Left ventricle myocardium inferior (tissue), 1 donor: ENCODE results near the gene C1orf159. TPM values are rescaled to one million over a fixed set of nuclear protein-coding genes. Genes with fewer than 3 reads are reported as not detected.

Experiments used
- DNase-seq: peaks from one replicate; pipeline ENCODE4 v3.0.0-alpha.2; 2020
- H3K27ac ChIP-seq: fragments of 200-600 bp; replicated peaks from 2 replicates; pipeline ENCODE4 v1.8.0; 2021
- H3K27me3 ChIP-seq: fragments of 200-600 bp; 2 replicates; pipeline ENCODE4 v1.8.0; 2021; ENCODE audit warnings: low read depth
- H3K36me3 ChIP-seq: fragments of 200-600 bp; 2 replicates; pipeline ENCODE4 v1.8.0; 2021
- H3K4me1 ChIP-seq: fragments of 200-600 bp; 2 replicates; pipeline ENCODE4 v1.8.0; 2021
- H3K4me3 ChIP-seq: fragments of 200-600 bp; 2 replicates; pipeline ENCODE4 v1.8.0; 2021; ENCODE audit warnings: mild to moderate bottlenecking, moderate library complexity
- H3K9me3 ChIP-seq: fragments of 200-600 bp; replicated peaks from 2 replicates; pipeline ENCODE4 v1.8.0; 2021
- CTCF ChIP-seq: fragments of 200-600 bp; IDR thresholded peaks from 2 replicates; pipeline ENCODE4 v1.8.0; 2021; ENCODE audit warnings: antibody characterized with exemption, mild to moderate bottlenecking, borderline replicate concordance
- intact Hi-C: fragments of 100-400 bp; cut with micrococcal nuclease; formaldehyde crosslinking; loops from one replicate; pipeline ENCODE4 v1.11.0; 2022
- total RNA-seq: library from RNA; stranded (reverse); fragmentation: NEBNext Ultra II Directional; extraction: Animal tissue kit (Norgen Biotek cat#: 25700); gene quantifications from one replicate; pipeline ENCODE4 v1.2.1, GENCODE V29; 2021
- donor health status: DM: no; HTN: yes; CAD: no; lungs with severe emphysema.

The C1orf159 gene
- total RNA-seq, 1 donor from 2014 or later: 3.8 TPM

- no peak for TF ChIP-seq CTCF
- Histone ChIP-seq H3K27me3 (peaks cover 92% of the 10 kb centered on the region), H3K27ac (no peak overlapping the region), H3K36me3 (no peaks in the 10 kb centered on the region), H3K4me3 (no peak overlapping the region), H3K4me1 (peaks cover 34% of the 10 kb centered on the region), H3K9me3 (no peaks in the 10 kb centered on the region)
- intact Hi-C loops: loop anchor here (10.0 kb wide), 1 partner anchor 77 kb away; the partner anchor contains the start of gene PERM1
- no peak for DNase-seq
Observed at GRCh38 chr1:1061682-1062345, 54.1 kb downstream of the C1orf159 start.

- H3K9me3 ChIP-seq: no peaks in the 10 kb centered on the region
- H3K4me1 ChIP-seq: peaks cover 34% of the 10 kb centered on the region
- no peak for DNase-seq
- H3K27ac ChIP-seq: no peak overlapping the region
- no peak for TF ChIP-seq CTCF
- H3K4me3 ChIP-seq: no peak overlapping the region
- intact Hi-C loops: loop anchor here (10.0 kb wide), 1 partner anchor 76 kb away; the partner anchor contains the start of gene PERM1
- H3K27me3 ChIP-seq: peaks cover 84% of the 10 kb centered on the region
- H3K36me3 ChIP-seq: no peaks in the 10 kb centered on the region
Observed at GRCh38 chr1:1060281-1061000, 55.4 kb downstream of the C1orf159 start.

GRCh38 chr1:1059494-1060280, 56.2 kb downstream of the C1orf159 start:
- Histone ChIP-seq H3K27ac (no peak overlapping the region), H3K27me3 (peaks cover 80% of the 10 kb centered on the region), H3K36me3 (peaks cover 7% of the 10 kb centered on the region), H3K4me1 (peaks cover 34% of the 10 kb centered on the region), H3K9me3 (no peaks in the 10 kb centered on the region), H3K4me3 (peak overlapping the region; percentile 72)
- peak; percentile 89 for DNase-seq
- no peak for TF ChIP-seq CTCF
- intact Hi-C loops: loop anchor here (10.0 kb wide), 1 partner anchor 75 kb away; the partner anchor contains the start of gene PERM1

- peaks cover 74% of the 10 kb centered on the region for H3K27me3 ChIP-seq
- peak; percentile 43 for TF ChIP-seq CTCF
- intact Hi-C loops: no loop called here
- peaks cover 31% of the 10 kb centered on the region for H3K4me1 ChIP-seq
- no peak for DNase-seq
- no peaks in the 10 kb centered on the region for H3K9me3 ChIP-seq
- H3K36me3 ChIP-seq: peaks cover 9% of the 10 kb centered on the region
- H3K4me3 ChIP-seq: peak overlapping the region; percentile 72
- H3K27ac ChIP-seq: no peak overlapping the region
Observed at GRCh38 chr1:1058921-1059493, 56.9 kb downstream of the C1orf159 start.
